Tibial nerve (tissue), 3 donors: ENCODE results near the gene COBL.

Experiments
- CTCF ChIP-seq, 5 experiments: fragments of 200-600 bp in 3 of 5; fragments of 450-650 bp in 2 of 5; sonication (generic) in 3 of 5; IDR thresholded peaks; one replicate each; pipeline ENCODE4 v1.5.1; 2016 to 2019; ENCODE audit warnings: antibody characterized with exemption in 5 of 5, mild to moderate bottlenecking in 3 of 5, moderate library complexity in 2 of 5
- POLR2A ChIP-seq, 2 donors: fragments of 450-650 bp; IDR thresholded peaks; one replicate each; pipeline ENCODE4 v1.6.1; 2017; ENCODE audit warnings: antibody characterized with exemption in 2 of 2, mild to moderate bottlenecking in 2 of 2, moderate library complexity in 2 of 2

GRCh38 chr7:51326656-51327286, 10.2 kb upstream of the COBL start:
- TF ChIP-seq CTCF (IDR thresholded peaks at IDR 0.05): no peak
- no peak for TF ChIP-seq POLR2A (IDR thresholded peaks at IDR 0.05)
